GM23248 (cell line): Measurements from ENCODE around the gene SLITRK4. TPM values are rescaled to one million over a fixed set of nuclear protein-coding genes. Genes with fewer than 3 reads are reported as not detected.

Source experiments
- DNase-seq: peaks from one replicate; pipeline ENCODE4 v3.0.0-alpha.2; 2015
- H2AFZ ChIP-seq: fragments of 200-600 bp; sonication (generic); 2 replicates; pipeline ENCODE4 v1.6.1; 2016; ENCODE audit warnings: antibody characterized with exemption
- H3F3A ChIP-seq: fragments of 200-600 bp; sonication (generic); 2 replicates; pipeline ENCODE4 v1.6.1; 2016; ENCODE audit warnings: mild to moderate bottlenecking, antibody characterized with exemption, mixed run types; ENCODE audit not compliant: insufficient read depth
- H3K27ac ChIP-seq: fragments of 200-600 bp; sonication (generic); 2 replicates; pipeline ENCODE4 v1.5.1; 2016; ENCODE audit warnings: mild to moderate bottlenecking
- H3K27me3 ChIP-seq: fragments of 200-600 bp; sonication (generic); replicated peaks from 2 replicates; pipeline ENCODE4 v1.6.1; 2016; ENCODE audit warnings: mild to moderate bottlenecking; ENCODE audit not compliant: insufficient read depth
- H3K36me3 ChIP-seq: fragments of 200-600 bp; sonication (generic); 2 replicates; pipeline ENCODE4 v1.6.1; 2016; ENCODE audit warnings: low read depth, mild to moderate bottlenecking
- H3K4me1 ChIP-seq: fragments of 200-600 bp; sonication (generic); 2 replicates; pipeline ENCODE4 v1.6.1; 2016; ENCODE audit warnings: mild to moderate bottlenecking; ENCODE audit not compliant: insufficient read depth
- H3K4me2 ChIP-seq: fragments of 200-600 bp; sonication (generic); one replicate; pipeline ENCODE4 v1.6.1; 2016; ENCODE audit warnings: mild to moderate bottlenecking; ENCODE audit not compliant: unreplicated experiment
- H3K4me3 ChIP-seq: fragments of 200-600 bp; sonication (generic); 2 replicates; pipeline ENCODE4 v1.5.1; 2016; ENCODE audit warnings: mild to moderate bottlenecking
- H3K79me2 ChIP-seq: fragments of 200-600 bp; sonication (generic); 2 replicates; pipeline ENCODE4 v1.6.1; 2016; ENCODE audit warnings: mild to moderate bottlenecking; ENCODE audit not compliant: insufficient read depth
- H3K9ac ChIP-seq: fragments of 200-600 bp; sonication (generic); 2 replicates; pipeline ENCODE4 v1.6.1; 2016; ENCODE audit warnings: mild to moderate bottlenecking
- H3K9me2 ChIP-seq: fragments of 200-600 bp; sonication (generic); 2 replicates; pipeline ENCODE4 v1.6.1; 2016; ENCODE audit warnings: mixed run types, mild to moderate bottlenecking, moderate library complexity; ENCODE audit not compliant: insufficient read depth
- H3K9me3 ChIP-seq: fragments of 200-600 bp; sonication (generic); one replicate; pipeline ENCODE4 v1.6.1; 2017; ENCODE audit warnings: low read depth
- H4K20me1 ChIP-seq: fragments of 200-600 bp; sonication (generic); 2 replicates; pipeline ENCODE4 v1.6.0; 2016; ENCODE audit not compliant: insufficient read depth
- EZH2 ChIP-seq: fragments of 200-600 bp; sonication (generic); IDR thresholded peaks from 2 replicates; pipeline ENCODE4 v1.6.1; 2018; ENCODE audit warnings: antibody characterized with exemption, mild to moderate bottlenecking; ENCODE audit not compliant: insufficient read depth, poor library complexity, severe bottlenecking
- EZH2phosphoT487 ChIP-seq: fragments of 200-600 bp; sonication (generic); IDR thresholded peaks from 2 replicates; pipeline ENCODE4 v1.6.1; 2018; ENCODE audit warnings: antibody characterized with exemption, moderate library complexity, mild to moderate bottlenecking, low read depth; ENCODE audit not compliant: insufficient read depth
- WGBS, 2 experiments: methylation state at CpG; one replicate each; pipeline ENCODE4 v1.1.6; 2015 to 2017; ENCODE audit warnings: low lambda C conversion rate in 2 of 2, low coverage in 1 of 2; ENCODE audit errors: missing lambda C conversion rate in 2 of 2; 5-methylcytosine and 5-hydroxymethylcytosine counted together
- in situ Hi-C: fragments of 300-500 bp; cut with MboI; formaldehyde crosslinking; loops from 2 replicates; pipeline ENCODE4 v1.15.0; 2020
- polyA plus RNA-seq: library from polyadenylated mRNA; unstranded; fragments of >200 nt; fragmentation: Nextera tagmentation; extraction: Ambion mirVana; gene quantifications from 2 replicates; pipeline ENCODE4 v1.2.1, GENCODE V29; 2016
- total RNA-seq: library from RNA; depleted of rRNA; stranded (reverse); fragments of >200 nt; shearing (Covaris generic); gene quantifications from 2 replicates; pipeline ENCODE4 v1.2.3, GENCODE V29; 2014; rRNA removed

The SLITRK4 gene, protein sequence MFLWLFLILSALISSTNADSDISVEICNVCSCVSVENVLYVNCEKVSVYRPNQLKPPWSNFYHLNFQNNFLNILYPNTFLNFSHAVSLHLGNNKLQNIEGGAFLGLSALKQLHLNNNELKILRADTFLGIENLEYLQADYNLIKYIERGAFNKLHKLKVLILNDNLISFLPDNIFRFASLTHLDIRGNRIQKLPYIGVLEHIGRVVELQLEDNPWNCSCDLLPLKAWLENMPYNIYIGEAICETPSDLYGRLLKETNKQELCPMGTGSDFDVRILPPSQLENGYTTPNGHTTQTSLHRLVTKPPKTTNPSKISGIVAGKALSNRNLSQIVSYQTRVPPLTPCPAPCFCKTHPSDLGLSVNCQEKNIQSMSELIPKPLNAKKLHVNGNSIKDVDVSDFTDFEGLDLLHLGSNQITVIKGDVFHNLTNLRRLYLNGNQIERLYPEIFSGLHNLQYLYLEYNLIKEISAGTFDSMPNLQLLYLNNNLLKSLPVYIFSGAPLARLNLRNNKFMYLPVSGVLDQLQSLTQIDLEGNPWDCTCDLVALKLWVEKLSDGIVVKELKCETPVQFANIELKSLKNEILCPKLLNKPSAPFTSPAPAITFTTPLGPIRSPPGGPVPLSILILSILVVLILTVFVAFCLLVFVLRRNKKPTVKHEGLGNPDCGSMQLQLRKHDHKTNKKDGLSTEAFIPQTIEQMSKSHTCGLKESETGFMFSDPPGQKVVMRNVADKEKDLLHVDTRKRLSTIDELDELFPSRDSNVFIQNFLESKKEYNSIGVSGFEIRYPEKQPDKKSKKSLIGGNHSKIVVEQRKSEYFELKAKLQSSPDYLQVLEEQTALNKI
- total RNA-seq = not detected in 2 replicates
- not detected in 2 replicates for polyA plus RNA-seq

DNA sequence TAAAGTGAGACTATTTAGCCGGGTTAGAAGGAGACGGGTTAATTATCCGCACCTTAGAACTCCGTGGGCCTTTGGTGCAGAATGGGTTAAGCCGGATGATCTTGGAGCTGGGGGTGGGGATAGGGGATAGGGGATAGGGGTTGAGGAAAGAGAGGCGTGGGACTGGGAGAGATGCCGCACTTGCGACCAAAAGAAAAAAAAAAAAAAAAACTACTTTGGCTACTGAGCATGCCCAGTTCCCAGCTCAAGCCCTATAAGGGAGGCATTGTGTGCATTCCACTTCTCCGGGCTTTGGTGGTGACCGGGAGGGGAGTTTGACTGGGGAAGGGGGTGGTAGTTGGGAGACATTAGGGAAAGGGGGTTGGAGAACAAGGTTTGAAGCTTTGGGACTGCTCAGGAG, at the start of gene SLITRK4:
SLITRK4 (minus strand) TSS at position 187 of the 400 bp plus-strand sequence. CDS start 4,993 bp downstream, outside the sequence.
- Histone ChIP-seq H3K9me2 (no peaks in the 10 kb centered on the region), H3K36me3 (no peaks in the 10 kb centered on the region), H3K27me3 (no peaks in the 10 kb centered on the region), H3K9me3 (no peaks in the 10 kb centered on the region), H3K4me3 (no peak within 1 kb of the TSS), H3K9ac (no peak within 1 kb of the TSS), H2AFZ (no peak within 1 kb of the TSS), H3K27ac (no peak within 1 kb of the TSS), H3K4me2 (no peak within 1 kb of the TSS), H3F3A (no peaks in the 10 kb centered on the region), H3K79me2 (no peaks in the 10 kb centered on the region), H4K20me1 (no peaks in the 10 kb centered on the region), H3K4me1 (no peaks in the 10 kb centered on the region)
- DNase-seq = no peak
- in situ Hi-C loops = no loop called here
- WGBS, 2 experiments = 0 to 2% methylated on average over 5 to 9 of the region's 10 CpGs
- TF ChIP-seq EZH2phosphoT487 (no peak), EZH2 (no peak)

DNA sequence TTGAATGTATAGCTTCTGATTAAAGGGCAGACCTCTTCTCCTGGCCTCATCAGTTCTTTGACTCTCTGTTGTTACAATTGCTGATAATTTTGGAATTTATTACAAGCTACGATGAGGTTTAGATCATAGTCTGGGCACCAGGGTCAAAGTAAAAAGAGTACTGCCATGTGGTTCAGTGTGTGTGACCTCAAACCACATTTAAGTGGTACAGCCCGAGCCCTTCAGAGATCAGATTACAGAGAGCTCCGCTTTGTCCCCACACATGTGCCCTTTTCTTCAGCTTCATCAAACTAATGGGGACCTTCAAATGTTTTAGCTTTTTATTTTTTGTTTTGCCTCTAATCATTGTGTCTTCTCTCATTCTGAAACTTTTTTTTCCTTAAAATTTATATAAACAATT, 47.6 kb upstream of the SLITRK4 start:
- Histone ChIP-seq H2AFZ (no peak overlapping the region), H3K27me3 (no peaks in the 10 kb centered on the region), H3K4me1 (no peaks in the 10 kb centered on the region), H3K4me3 (no peak overlapping the region), H3K79me2 (no peaks in the 10 kb centered on the region), H4K20me1 (no peaks in the 10 kb centered on the region), H3K9me2 (no peaks in the 10 kb centered on the region), H3F3A (no peaks in the 10 kb centered on the region), H3K36me3 (no peaks in the 10 kb centered on the region), H3K9me3 (no peaks in the 10 kb centered on the region), H3K27ac (no peak overlapping the region), H3K9ac (no peak overlapping the region), H3K4me2 (no peak overlapping the region)
- TF ChIP-seq EZH2phosphoT487 (no peak), EZH2 (no peak)
- WGBS, 2 experiments = 12 to 13% methylated on average over 3 of the region's 3 CpGs
- in situ Hi-C loops = no loop called here
- DNase-seq = no peak

DNA sequence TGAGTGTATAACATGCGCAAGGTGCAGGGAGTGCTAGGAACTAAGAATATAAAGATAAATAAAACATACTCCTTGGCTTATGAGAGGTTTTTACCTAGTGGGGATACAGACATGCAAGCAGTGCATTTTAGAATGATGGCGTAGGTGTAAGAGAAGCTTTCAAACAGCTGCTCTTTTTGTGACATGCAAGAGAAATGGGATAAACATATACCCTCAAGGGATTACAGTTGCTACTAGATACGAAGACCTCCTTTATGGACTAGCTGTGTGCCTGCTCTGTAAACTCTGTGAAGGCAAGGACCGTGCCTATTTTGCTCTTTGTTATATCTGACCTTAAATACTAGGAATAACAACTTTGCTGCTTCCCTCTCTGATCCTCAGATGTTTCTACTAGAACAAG, 39.0 kb upstream of the SLITRK4 start:
- Histone ChIP-seq H3K9ac (no peak overlapping the region), H3K9me3 (no peaks in the 10 kb centered on the region), H3K36me3 (no peaks in the 10 kb centered on the region), H3K4me1 (no peaks in the 10 kb centered on the region), H3K27me3 (no peaks in the 10 kb centered on the region), H4K20me1 (no peaks in the 10 kb centered on the region), H3K79me2 (no peaks in the 10 kb centered on the region), H3K4me2 (no peak overlapping the region), H2AFZ (no peak overlapping the region), H3K9me2 (no peaks in the 10 kb centered on the region), H3F3A (no peaks in the 10 kb centered on the region), H3K4me3 (no peak overlapping the region), H3K27ac (no peak overlapping the region)
- in situ Hi-C loops = no loop called here
- no peak for DNase-seq
- 24 to 29% methylated on average over 4 of the region's 4 CpGs for WGBS, 2 experiments
- TF ChIP-seq EZH2 (no peak), EZH2phosphoT487 (no peak)

DNA sequence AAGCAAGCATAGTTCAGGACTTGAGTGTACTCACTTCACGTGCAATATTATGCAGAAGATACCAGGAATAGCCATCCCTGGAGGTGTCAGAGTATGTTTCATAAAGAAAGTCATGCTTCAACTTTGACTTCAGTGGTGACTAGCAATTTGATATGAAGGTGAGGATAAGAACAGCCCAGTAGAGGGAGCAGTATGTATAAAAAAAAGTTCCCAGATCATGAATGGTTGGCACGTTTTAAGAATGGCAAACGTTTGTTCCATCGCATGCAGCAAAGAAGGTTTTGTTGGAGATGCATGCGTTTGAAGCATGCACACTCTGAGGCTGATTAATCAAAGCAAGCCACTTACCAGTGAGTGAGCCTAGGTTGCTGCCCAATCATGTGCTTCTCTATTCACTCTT, 33.5 kb upstream of the SLITRK4 start:
- Histone ChIP-seq H2AFZ (no peak overlapping the region), H3K27ac (no peak overlapping the region), H4K20me1 (no peaks in the 10 kb centered on the region), H3K36me3 (no peaks in the 10 kb centered on the region), H3K9me3 (no peaks in the 10 kb centered on the region), H3K4me2 (no peak overlapping the region), H3K9ac (no peak overlapping the region), H3K79me2 (no peaks in the 10 kb centered on the region), H3F3A (no peaks in the 10 kb centered on the region), H3K4me3 (no peak overlapping the region), H3K9me2 (no peaks in the 10 kb centered on the region), H3K27me3 (no peaks in the 10 kb centered on the region), H3K4me1 (no peaks in the 10 kb centered on the region)
- WGBS, 2 experiments = 1 to 4% methylated on average over 5 of the region's 5 CpGs
- in situ Hi-C loops = no loop called here
- TF ChIP-seq EZH2phosphoT487 (no peak), EZH2 (no peak)
- DNase-seq = peak; percentile 28
